PFSK-1 (cell line): ENCODE data around the gene OR10H4. TPM values are rescaled to one million over a fixed set of nuclear protein-coding genes. Genes with fewer than 3 reads are reported as not detected.

ENCODE experiments used
- FOXP2 ChIP-seq: optimal IDR thresholded peaks from 2 replicates; pipeline ENCODE3; 2011; ENCODE audit warnings: borderline replicate concordance, control low read depth, inconsistent platforms; ENCODE audit not compliant: insufficient read depth; ENCODE audit errors: extremely low read length, extremely low read depth
- POLR2AphosphoS5 ChIP-seq: IDR thresholded peaks from 2 replicates; pipeline ENCODE4 v1.6.1; 2012; ENCODE audit warnings: low read depth, mild to moderate bottlenecking, control low read depth, low read length, moderate library complexity
- SIN3A ChIP-seq: IDR thresholded peaks from 2 replicates; pipeline ENCODE4 v1.6.1; 2012; ENCODE audit warnings: mild to moderate bottlenecking, low read length, moderate library complexity, borderline replicate concordance; ENCODE audit not compliant: insufficient read depth
- TAF1 ChIP-seq: IDR thresholded peaks from 2 replicates; pipeline ENCODE4 v1.6.1; 2012; ENCODE audit warnings: low read length, control low read depth, borderline replicate concordance; ENCODE audit not compliant: insufficient read depth
- polyA plus RNA-seq: library from polyadenylated mRNA; unstranded; fragments of >200 nt; gene quantifications from one replicate; pipeline ENCODE4 v1.2.1, GENCODE V29; 2012; ENCODE audit warnings: low read depth, missing spikeins; ENCODE audit not compliant: insufficient read length
- TF ChIP-seq, protein P1 (sequence below), 2 experiments: IDR thresholded peaks; 2 replicates each; pipeline versions ENCODE4 v1.6.1 to v1.8.0; 2011 to 2012; ENCODE audit warnings: low read depth in 2 of 2, low read length in 2 of 2, control low read depth in 1 of 2, inconsistent platforms in 1 of 2, mild to moderate bottlenecking in 1 of 2, moderate library complexity in 1 of 2; ENCODE audit not compliant: insufficient read depth in 1 of 2

Gene OR10H4, protein sequence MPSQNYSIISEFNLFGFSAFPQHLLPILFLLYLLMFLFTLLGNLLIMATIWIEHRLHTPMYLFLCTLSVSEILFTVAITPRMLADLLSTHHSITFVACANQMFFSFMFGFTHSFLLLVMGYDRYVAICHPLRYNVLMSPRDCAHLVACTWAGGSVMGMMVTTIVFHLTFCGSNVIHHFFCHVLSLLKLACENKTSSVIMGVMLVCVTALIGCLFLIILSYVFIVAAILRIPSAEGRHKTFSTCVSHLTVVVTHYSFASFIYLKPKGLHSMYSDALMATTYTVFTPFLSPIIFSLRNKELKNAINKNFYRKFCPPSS
- not detected for polyA plus RNA-seq

DNA sequence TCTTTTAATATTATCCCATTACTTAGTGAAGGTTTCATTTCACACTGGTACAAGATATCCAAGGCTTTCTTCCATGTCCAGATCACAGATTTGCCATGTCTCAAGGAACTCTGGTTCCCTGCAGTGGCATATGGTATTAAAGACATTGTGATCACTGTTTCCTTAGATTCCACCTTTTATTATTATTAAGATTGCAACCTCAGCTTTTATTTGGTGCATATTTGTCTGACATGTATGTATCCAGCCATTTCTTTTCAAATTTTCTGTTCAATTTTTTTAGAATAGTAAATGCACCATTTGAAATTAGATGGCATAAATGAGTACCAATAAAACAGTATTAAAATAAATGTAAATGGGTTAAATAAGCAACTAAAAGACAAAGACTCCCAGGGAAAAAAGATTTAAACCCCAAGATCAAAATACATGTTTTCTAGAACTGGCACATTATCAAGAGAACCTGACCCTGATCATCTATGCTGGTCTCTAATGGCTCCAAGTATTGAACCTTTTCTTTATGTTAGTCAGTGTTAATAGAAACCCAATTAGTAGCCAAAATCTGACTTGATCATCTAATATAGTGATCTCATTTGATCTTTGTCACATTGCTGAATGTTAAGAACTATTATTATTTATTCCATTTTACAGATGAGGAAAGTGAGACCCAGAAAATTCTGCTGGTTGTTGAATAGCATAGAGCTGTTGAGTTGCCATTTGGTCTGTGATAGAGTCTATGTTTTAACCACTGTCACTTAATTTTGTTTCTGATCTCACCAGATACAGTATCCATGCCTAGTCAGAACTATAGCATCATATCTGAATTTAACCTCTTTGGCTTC lies at the start of gene OR10H4:
OR10H4 (plus strand) TSS at position 786 of the 836 bp plus-strand sequence; CDS start at position 786, 0 bp downstream.
- TF ChIP-seq, protein P1, sequence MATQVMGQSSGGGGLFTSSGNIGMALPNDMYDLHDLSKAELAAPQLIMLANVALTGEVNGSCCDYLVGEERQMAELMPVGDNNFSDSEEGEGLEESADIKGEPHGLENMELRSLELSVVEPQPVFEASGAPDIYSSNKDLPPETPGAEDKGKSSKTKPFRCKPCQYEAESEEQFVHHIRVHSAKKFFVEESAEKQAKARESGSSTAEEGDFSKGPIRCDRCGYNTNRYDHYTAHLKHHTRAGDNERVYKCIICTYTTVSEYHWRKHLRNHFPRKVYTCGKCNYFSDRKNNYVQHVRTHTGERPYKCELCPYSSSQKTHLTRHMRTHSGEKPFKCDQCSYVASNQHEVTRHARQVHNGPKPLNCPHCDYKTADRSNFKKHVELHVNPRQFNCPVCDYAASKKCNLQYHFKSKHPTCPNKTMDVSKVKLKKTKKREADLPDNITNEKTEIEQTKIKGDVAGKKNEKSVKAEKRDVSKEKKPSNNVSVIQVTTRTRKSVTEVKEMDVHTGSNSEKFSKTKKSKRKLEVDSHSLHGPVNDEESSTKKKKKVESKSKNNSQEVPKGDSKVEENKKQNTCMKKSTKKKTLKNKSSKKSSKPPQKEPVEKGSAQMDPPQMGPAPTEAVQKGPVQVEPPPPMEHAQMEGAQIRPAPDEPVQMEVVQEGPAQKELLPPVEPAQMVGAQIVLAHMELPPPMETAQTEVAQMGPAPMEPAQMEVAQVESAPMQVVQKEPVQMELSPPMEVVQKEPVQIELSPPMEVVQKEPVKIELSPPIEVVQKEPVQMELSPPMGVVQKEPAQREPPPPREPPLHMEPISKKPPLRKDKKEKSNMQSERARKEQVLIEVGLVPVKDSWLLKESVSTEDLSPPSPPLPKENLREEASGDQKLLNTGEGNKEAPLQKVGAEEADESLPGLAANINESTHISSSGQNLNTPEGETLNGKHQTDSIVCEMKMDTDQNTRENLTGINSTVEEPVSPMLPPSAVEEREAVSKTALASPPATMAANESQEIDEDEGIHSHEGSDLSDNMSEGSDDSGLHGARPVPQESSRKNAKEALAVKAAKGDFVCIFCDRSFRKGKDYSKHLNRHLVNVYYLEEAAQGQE (IDR thresholded peaks at IDR 0.05; ENCODE audit: insufficient read depth in 1 of 2, low read depth in 2 of 2, low read length in 2 of 2): no peak
- no peak for TF ChIP-seq SIN3A
- no peak for TF ChIP-seq POLR2AphosphoS5
- no peak for TF ChIP-seq TAF1
- no peak for TF ChIP-seq FOXP2

DNA sequence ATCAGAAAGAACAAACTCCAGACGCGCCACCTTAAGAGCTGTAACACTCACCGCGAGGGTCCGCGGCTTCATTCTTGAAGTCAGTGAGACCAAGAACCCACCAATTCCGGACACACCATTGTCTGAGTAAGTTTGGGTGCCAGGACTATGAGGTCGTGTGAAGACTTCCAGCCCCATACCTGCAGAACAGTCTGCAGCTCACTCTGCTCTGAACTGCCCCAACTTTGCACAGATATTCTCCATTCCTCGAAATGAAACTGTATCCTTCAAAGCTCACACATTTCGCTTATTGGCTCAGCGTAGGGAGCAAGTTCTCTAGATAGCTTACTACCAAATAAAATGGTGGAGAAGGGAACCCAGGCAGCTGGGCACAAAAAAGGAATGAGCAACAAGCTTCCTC lies 48.3 kb upstream of the OR10H4 start:
- TF ChIP-seq TAF1: no peak
- TF ChIP-seq FOXP2: no peak
- no peak for TF ChIP-seq POLR2AphosphoS5
- TF ChIP-seq, protein P1 (IDR thresholded peaks at IDR 0.05; ENCODE audit: insufficient read depth in 1 of 2, low read depth in 2 of 2, low read length in 2 of 2): no peak
- TF ChIP-seq SIN3A: no peak

DNA sequence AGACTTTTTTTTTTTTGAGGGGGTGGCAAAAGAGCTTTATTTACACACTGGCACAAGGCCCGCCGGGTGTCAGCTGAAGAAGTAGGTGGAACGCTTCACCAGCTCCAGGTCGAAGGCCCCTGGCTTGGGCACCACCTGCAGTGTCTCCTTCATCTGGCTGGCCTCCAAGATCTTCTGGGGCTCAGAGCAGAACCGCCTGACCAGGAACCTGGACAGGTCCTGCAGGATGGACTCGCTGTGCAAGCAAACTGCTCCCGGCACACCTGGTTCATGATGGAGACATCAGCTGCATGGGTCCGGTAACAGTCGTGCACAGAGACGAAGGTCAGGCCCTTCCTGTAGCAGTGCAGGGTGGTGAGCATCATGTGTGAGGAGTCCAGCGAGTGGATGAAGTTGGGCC lies 46.6 kb upstream of the OR10H4 start:
- TF ChIP-seq SIN3A (no peak), POLR2AphosphoS5 (no peak), TAF1 (no peak), FOXP2 (no peak)
- TF ChIP-seq, protein P1 (IDR thresholded peaks at IDR 0.05; ENCODE audit: insufficient read depth in 1 of 2, low read depth in 2 of 2, low read length in 2 of 2): no peak

DNA sequence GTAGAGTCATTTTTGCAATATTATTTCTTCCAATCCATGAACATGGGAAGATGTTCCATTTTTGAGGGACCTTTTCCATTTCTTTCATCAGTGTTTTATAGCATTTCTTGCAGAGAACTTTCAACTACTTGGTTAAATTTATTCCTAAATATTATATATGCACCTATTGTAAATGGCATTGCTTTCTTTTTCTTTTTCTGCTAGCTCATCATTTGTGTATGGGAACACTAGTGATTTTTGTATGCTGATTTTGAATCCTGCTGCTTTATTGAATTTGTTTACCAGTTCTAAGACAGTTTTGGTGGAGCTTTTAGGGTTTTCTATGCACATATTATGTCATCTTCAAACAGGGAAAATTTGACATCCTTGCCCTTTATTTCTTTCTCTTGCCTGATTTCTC lies 43.8 kb upstream of the OR10H4 start:
- TF ChIP-seq TAF1 (no peak), SIN3A (no peak), POLR2AphosphoS5 (no peak), FOXP2 (no peak)
- TF ChIP-seq, protein P1 (IDR thresholded peaks at IDR 0.05; ENCODE audit: insufficient read depth in 1 of 2, low read depth in 2 of 2, low read length in 2 of 2): no peak
